Endothelial cell of umbilical vein (primary cell): ENCODE results near the gene ASXL1. TPM values are rescaled to one million over a fixed set of nuclear protein-coding genes. Genes with fewer than 3 reads are reported as not detected.

Experiments used
- BruUV-seq: library from RNA; stranded (reverse); fragments of 400-500 nt; replicated peaks from 2 replicates; lab custom pipeline; 2021; lab: Mats Ljungman, UMichigan
- CTCF ChIA-PET: fragments of 300-600, 350-600 bp; sonication (Branson Sonifier 250); formaldehyde crosslinking; loops from one replicate; lab custom pipeline; 2021; ENCODE audit warnings: antibody characterized with exemption, inconsistent platforms; lab: Charles Lee
- POLR2A ChIA-PET: fragments of 300-600, 350-600 bp; sonication (Branson Sonifier 250); formaldehyde crosslinking; loops from one replicate; lab custom pipeline; 2021; ENCODE audit warnings: antibody characterized with exemption, inconsistent platforms; lab: Charles Lee
- DNase-seq: peaks from one replicate; pipeline ENCODE4 v3.0.0-alpha.2; 2011; ENCODE audit warnings: low read depth, low spot score
- FAIRE-seq: peaks from 2 replicates; lab custom pipeline; 2011; peaks lifted over from hg19 to GRCh38; lab: Jason Lieb, UNC
- H2AFZ ChIP-seq: 2 replicates; pipeline ENCODE4 v1.6.0; 2012; ENCODE audit warnings: low read depth, low read length, control low read depth, inconsistent platforms
- H3K27ac ChIP-seq: 2 replicates; pipeline ENCODE4 v1.5.1; 2011; ENCODE audit warnings: low read depth, mild to moderate bottlenecking, control low read depth, low read length, moderate library complexity; ENCODE audit not compliant: insufficient read depth
- H3K27me3 ChIP-seq, 2 experiments: 2 replicates each; pipeline versions ENCODE4 v1.6.0 to v1.6.1; 2011; ENCODE audit warnings: low read length in 2 of 2, mixed read lengths in 1 of 2; ENCODE audit not compliant: control insufficient read depth in 2 of 2, insufficient read depth in 2 of 2
- H3K36me3 ChIP-seq, 2 experiments: 2 replicates in 1 of 2; 3 replicates in 1 of 2; pipeline ENCODE4 v1.5.1; 2011; ENCODE audit warnings: low read length in 2 of 2, mild to moderate bottlenecking in 1 of 2, moderate library complexity in 1 of 2; ENCODE audit not compliant: control insufficient read depth in 2 of 2, insufficient read depth in 2 of 2; ENCODE audit errors: extremely low read depth in 1 of 2
- H3K4me1 ChIP-seq: 3 replicates; pipeline ENCODE4 v1.5.1; 2011; ENCODE audit warnings: mild to moderate bottlenecking, low read length; ENCODE audit not compliant: control insufficient read depth, insufficient read depth; ENCODE audit errors: extremely low read depth
- H3K4me2 ChIP-seq: 2 replicates; pipeline ENCODE4 v1.6.1; 2011; ENCODE audit warnings: low read length, control low read depth, mixed read lengths; ENCODE audit not compliant: insufficient read depth
- H3K4me3 ChIP-seq, 3 experiments: fragments of 200-600 bp in 1 of 3; sonication (generic), shearing (Covaris generic) in 1 of 3; replicated peaks in 1 of 3; 2 replicates each; pipeline ENCODE4 v1.5.1; 2011 to 2016; ENCODE audit warnings: control low read depth in 3 of 3, low read length in 3 of 3, mild to moderate bottlenecking in 2 of 3, inconsistent platforms in 1 of 3, low read depth in 1 of 3, moderate library complexity in 1 of 3; ENCODE audit not compliant: insufficient read depth in 1 of 3
- H3K79me2 ChIP-seq: 2 replicates; pipeline ENCODE4 v1.6.0; 2012; ENCODE audit warnings: low read length, inconsistent platforms; ENCODE audit not compliant: control insufficient read depth, insufficient read depth
- H3K9ac ChIP-seq: replicated peaks from 2 replicates; pipeline ENCODE3; 2011; ENCODE audit warnings: low read length, control low read depth; ENCODE audit not compliant: insufficient read depth; ENCODE audit errors: extremely low read depth
- H3K9me1 ChIP-seq: replicated peaks from 3 replicates; pipeline ENCODE4 v1.6.0; 2011; ENCODE audit warnings: mild to moderate bottlenecking, low read length; ENCODE audit not compliant: control insufficient read depth, insufficient read depth; ENCODE audit errors: extremely low read depth
- H3K9me3 ChIP-seq: replicated peaks from 2 replicates; pipeline ENCODE4 v1.5.1; 2012; ENCODE audit warnings: low read length, inconsistent platforms; ENCODE audit not compliant: control insufficient read depth, insufficient read depth
- H4K20me1 ChIP-seq: replicated peaks from 2 replicates; pipeline ENCODE3; 2011; ENCODE audit warnings: mild to moderate bottlenecking, low read length; ENCODE audit not compliant: control insufficient read depth, insufficient read depth; ENCODE audit errors: extremely low read depth
- CTCF ChIP-seq, 2 donors: IDR thresholded peaks; 1 replicate in 1 of 2; 2 replicates in 1 of 2; pipeline ENCODE4 v1.5.1; 2011; ENCODE audit warnings: low read length in 2 of 2, mild to moderate bottlenecking in 2 of 2, moderate library complexity in 2 of 2, control low read depth in 1 of 2, inconsistent platforms in 1 of 2, low read depth in 1 of 2; ENCODE audit not compliant: insufficient read depth in 1 of 2; ENCODE audit errors: extremely low read depth in 1 of 2
- EZH2 ChIP-seq: IDR thresholded peaks from 2 replicates; pipeline ENCODE4 v1.6.1; 2012; ENCODE audit warnings: borderline replicate concordance, low read depth, mild to moderate bottlenecking, moderate library complexity, low read length, inconsistent platforms; ENCODE audit not compliant: severe bottlenecking
- FOS ChIP-seq: IDR thresholded peaks from 2 replicates; pipeline ENCODE4 v1.6.1; 2011; ENCODE audit warnings: mild to moderate bottlenecking, low read length, moderate library complexity, borderline replicate concordance; ENCODE audit not compliant: insufficient read depth
- GATA2 ChIP-seq: IDR thresholded peaks from 2 replicates; pipeline ENCODE4 v1.7.0; 2011; ENCODE audit warnings: low read depth, mild to moderate bottlenecking, moderate library complexity, mixed read lengths, low read length; ENCODE audit not compliant: insufficient read length, insufficient read depth
- JUN ChIP-seq: IDR thresholded peaks from 2 replicates; pipeline ENCODE4 v1.6.1; 2011; ENCODE audit warnings: borderline replicate concordance, low read depth; ENCODE audit not compliant: insufficient read length, insufficient read depth
- MAX ChIP-seq: IDR thresholded peaks from 2 replicates; pipeline ENCODE4 v1.6.1; 2011; ENCODE audit not compliant: insufficient read depth, insufficient read length
- MYC ChIP-seq: IDR thresholded peaks from one replicate; pipeline ENCODE4 v1.6.1; 2011; ENCODE audit warnings: mild to moderate bottlenecking, low read depth, low read length
- POLR2A ChIP-seq: IDR thresholded peaks from 2 replicates; pipeline ENCODE4 v1.6.1; 2012; ENCODE audit warnings: low read depth, mild to moderate bottlenecking, control low read depth, low read length
- POLR2AphosphoS5 ChIP-seq: IDR thresholded peaks from 2 replicates; pipeline ENCODE4 v1.6.1; 2012; ENCODE audit warnings: low read depth, mild to moderate bottlenecking, control low read depth, low read length, moderate library complexity; ENCODE audit not compliant: insufficient read depth
- dilution Hi-C: fragments of 300-500 bp; cut with MboI; formaldehyde crosslinking; loops from one replicate; pipeline ENCODE4 v1.15.0; 2019; ENCODE audit warnings: low sequenced_read_pairs; ENCODE audit not compliant: extremely low pct_ligation_motif_present
- intact Hi-C: fragments of 100-400 bp; cut with micrococcal nuclease; formaldehyde crosslinking; loops from one replicate; pipeline ENCODE4 v1.10.0; 2022
- polyA plus RNA-seq, 4 experiments: library from polyadenylated mRNA; depleted of rRNA in 3 of 4; stranded (reverse) in 3 of 4; unstranded in 1 of 4; fragments of >200 nt; gene quantifications; 2 replicates each; pipeline versions ENCODE4 v1.2.1 to v1.2.3, GENCODE V29; 2011 to 2012; ENCODE audit warnings: missing spikeins in 1 of 4
- total RNA-seq: library from RNA; stranded (reverse); gene quantifications from 2 replicates; pipeline ENCODE4 v1.2.3, GENCODE V29; 2021

Gene ASXL1
- total and polyA plus RNA-seq, 2 donors (not counting 3 experiments of a cell fraction or from before 2014, with no cell fraction given): 45.4 to 101 TPM

GRCh38 chr20:32368323-32368722, 10.2 kb downstream of the ASXL1 start:
- dilution Hi-C loops (no loop called here), intact Hi-C loops (loop anchor here (5.0 kb wide), 1 partner anchor 34 kb away; no protein-coding TSS in a partner anchor)
- TF ChIP-seq FOS (no peak), POLR2A (no peak), GATA2 (no peak), POLR2AphosphoS5 (no peak), JUN (no peak), MAX (no peak), MYC (no peak), EZH2 (no peak), CTCF (IDR thresholded peaks at IDR 0.05; ENCODE audit: extremely low read depth in 1 of 2, insufficient read depth in 1 of 2, low read depth in 1 of 2, low read length in 2 of 2) (no peak)
- CTCF ChIA-PET: interaction anchor here (1.3 kb wide), 1 partner anchor 10 kb away, joined by 5 read pairs; no protein-coding TSS in a partner anchor
- Histone ChIP-seq H3K9me1 (no peaks in the 10 kb centered on the region), H3K9me3 (no peaks in the 10 kb centered on the region), H3K79me2 (peaks cover 88% of the 10 kb centered on the region), H4K20me1 (peaks cover 11% of the 10 kb centered on the region), H3K36me3 (peaks cover 3 to 13% of the 10 kb centered on the region in 2 experiments), H3K4me3 (no peak overlapping the region), H3K4me1 (peaks cover 3% of the 10 kb centered on the region), H2AFZ (no peak overlapping the region), H3K27me3 (no peaks in the 10 kb centered on the region), H3K4me2 (no peak overlapping the region), H3K27ac (no peak overlapping the region), H3K9ac (no peak overlapping the region)
- POLR2A ChIA-PET: no interaction called here
- DNase-seq: no peak
- no TSS peak for BruUV-seq
- no peak for FAIRE-seq
